ENCODE results near the gene ZNF211.
A peak's percentile ranks its signal among the peaks of the same experiment; 100 is the strongest.

Gene ZNF211

GRCh38 chr19:57620673-57621348 lies 12.2 kb upstream of the ZNF211 start:
- Histone ChIP-seq H3K4me3 (ENCODE audit: low read depth, low read length) (peak overlapping the region; percentile 5), H3K27me3 (ENCODE audit: control insufficient read depth, insufficient read depth, low read length) (no peaks in the 10 kb centered on the region), H3K9me3 (ENCODE audit: control insufficient read depth, insufficient read depth, low read length) (peaks cover 82% of the 10 kb centered on the region), H3K27ac (ENCODE audit: low read depth, low read length) (no peak overlapping the region), H3K36me3 (ENCODE audit: control insufficient read depth, insufficient read depth, low read length) (peaks cover 91% of the 10 kb centered on the region), H3K9ac (ENCODE audit: low read depth, low read length) (no peak overlapping the region), H3K4me1 (ENCODE audit: control insufficient read depth, insufficient read depth, low read length) (no peaks in the 10 kb centered on the region)

GRCh38 chr19:57623091-57623490 lies 9.9 kb upstream of the ZNF211 start:
- Histone ChIP-seq H3K9ac (ENCODE audit: low read depth, low read length) (no peak overlapping the region), H3K4me3 (ENCODE audit: low read depth, low read length) (no peak overlapping the region), H3K27me3 (ENCODE audit: control insufficient read depth, insufficient read depth, low read length) (no peaks in the 10 kb centered on the region), H3K36me3 (ENCODE audit: control insufficient read depth, insufficient read depth, low read length) (peaks cover 68% of the 10 kb centered on the region), H3K9me3 (ENCODE audit: control insufficient read depth, insufficient read depth, low read length) (peaks cover 59% of the 10 kb centered on the region), H3K27ac (ENCODE audit: low read depth, low read length) (no peak overlapping the region), H3K4me1 (ENCODE audit: control insufficient read depth, insufficient read depth, low read length) (no peaks in the 10 kb centered on the region)

- no peaks in the 10 kb centered on the region for H3K27me3 ChIP-seq (ENCODE audit: control insufficient read depth, insufficient read depth, low read length)
- peaks cover 10% of the 10 kb centered on the region; the same call in 1 of the 2 replicates for H3K9me3 ChIP-seq (ENCODE audit: control insufficient read depth, insufficient read depth, low read length)
- H3K9ac ChIP-seq (ENCODE audit: low read depth, low read length), result no peak overlapping the region; the same call in 1 of the 2 replicates
- no peaks in the 10 kb centered on the region for H3K4me1 ChIP-seq (ENCODE audit: control insufficient read depth, insufficient read depth, low read length)
- no peak overlapping the region for H3K27ac ChIP-seq (ENCODE audit: low read depth, low read length)
- H3K36me3 ChIP-seq (ENCODE audit: control insufficient read depth, insufficient read depth, low read length), result peaks cover 29% of the 10 kb centered on the region
- H3K4me3 ChIP-seq (ENCODE audit: low read depth, low read length), result peak overlapping the region; percentile 93
Measured at GRCh38 chr19:57633832-57634131, 814 bp downstream of the ZNF211 start.

DNA sequence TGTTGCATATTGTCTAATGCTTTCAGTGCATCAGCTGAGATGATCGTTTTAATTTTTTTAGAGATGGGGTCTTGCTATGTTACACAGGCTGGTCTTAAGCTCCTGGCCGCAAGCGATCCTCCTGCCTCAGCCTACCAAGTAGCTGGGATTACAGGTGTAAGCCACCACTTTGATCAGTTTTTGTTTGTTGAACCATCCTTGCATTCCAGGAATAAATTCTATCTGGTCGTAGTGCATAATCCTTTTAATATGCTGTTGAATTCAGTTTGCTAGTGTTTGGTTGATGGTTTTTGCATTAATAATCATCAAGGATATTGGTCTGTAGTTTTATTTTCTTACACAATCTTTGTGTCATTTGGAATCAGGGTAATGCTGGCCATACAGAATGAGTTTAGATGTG lies 4.4 kb downstream of the ZNF211 start:
- H3K4me3 ChIP-seq (ENCODE audit: low read depth, low read length), result no peak overlapping the region
- H3K36me3 ChIP-seq (ENCODE audit: control insufficient read depth, insufficient read depth, low read length), result peaks cover 58% of the 10 kb centered on the region
- H3K9ac ChIP-seq (ENCODE audit: low read depth, low read length), result no peak overlapping the region
- no peaks in the 10 kb centered on the region for H3K4me1 ChIP-seq (ENCODE audit: control insufficient read depth, insufficient read depth, low read length)
- no peaks in the 10 kb centered on the region for H3K27me3 ChIP-seq (ENCODE audit: control insufficient read depth, insufficient read depth, low read length)
- no peak overlapping the region for H3K27ac ChIP-seq (ENCODE audit: low read depth, low read length)
- H3K9me3 ChIP-seq (ENCODE audit: control insufficient read depth, insufficient read depth, low read length), result peaks cover 23% of the 10 kb centered on the region

DNA sequence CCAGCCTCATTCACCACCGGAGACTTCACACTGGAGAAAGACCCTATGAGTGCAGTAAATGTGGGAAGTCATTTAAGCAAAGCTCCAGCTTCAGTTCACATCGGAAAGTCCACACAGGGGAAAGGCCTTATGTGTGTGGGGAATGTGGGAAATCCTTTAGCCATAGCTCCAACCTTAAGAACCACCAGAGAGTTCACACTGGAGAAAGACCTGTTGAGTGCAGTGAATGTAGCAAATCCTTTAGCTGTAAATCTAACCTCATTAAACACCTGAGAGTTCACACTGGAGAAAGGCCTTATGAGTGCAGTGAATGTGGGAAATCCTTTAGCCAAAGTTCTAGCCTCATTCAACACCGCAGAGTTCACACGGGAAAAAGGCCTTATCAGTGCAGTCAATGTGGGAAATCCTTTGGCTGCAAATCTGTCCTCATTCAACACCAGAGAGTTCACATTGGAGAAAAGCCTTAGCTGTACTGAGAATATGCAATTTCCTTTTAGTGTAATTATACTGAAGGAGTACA lies 8.8 kb downstream of the ZNF211 start:
- Histone ChIP-seq H3K27me3 (ENCODE audit: control insufficient read depth, insufficient read depth, low read length) (no peaks in the 10 kb centered on the region), H3K36me3 (ENCODE audit: control insufficient read depth, insufficient read depth, low read length) (peaks cover 41% of the 10 kb centered on the region), H3K27ac (ENCODE audit: low read depth, low read length) (no peak overlapping the region), H3K4me3 (ENCODE audit: low read depth, low read length) (no peak overlapping the region), H3K4me1 (ENCODE audit: control insufficient read depth, insufficient read depth, low read length) (no peaks in the 10 kb centered on the region), H3K9me3 (ENCODE audit: control insufficient read depth, insufficient read depth, low read length) (peaks cover 21% of the 10 kb centered on the region), H3K9ac (ENCODE audit: low read depth, low read length) (no peak overlapping the region)

- Histone ChIP-seq H3K27ac (ENCODE audit: low read depth, low read length) (no peak overlapping the region), H3K4me3 (ENCODE audit: low read depth, low read length) (no peak overlapping the region), H3K9me3 (ENCODE audit: control insufficient read depth, insufficient read depth, low read length) (peaks cover 15% of the 10 kb centered on the region), H3K27me3 (ENCODE audit: control insufficient read depth, insufficient read depth, low read length) (no peaks in the 10 kb centered on the region), H3K4me1 (ENCODE audit: control insufficient read depth, insufficient read depth, low read length) (no peaks in the 10 kb centered on the region), H3K36me3 (ENCODE audit: control insufficient read depth, insufficient read depth, low read length) (peaks cover 35% of the 10 kb centered on the region), H3K9ac (ENCODE audit: low read depth, low read length) (no peak overlapping the region)
Measured at GRCh38 chr19:57642396-57643046, 9.6 kb downstream of the ZNF211 start.

DNA sequence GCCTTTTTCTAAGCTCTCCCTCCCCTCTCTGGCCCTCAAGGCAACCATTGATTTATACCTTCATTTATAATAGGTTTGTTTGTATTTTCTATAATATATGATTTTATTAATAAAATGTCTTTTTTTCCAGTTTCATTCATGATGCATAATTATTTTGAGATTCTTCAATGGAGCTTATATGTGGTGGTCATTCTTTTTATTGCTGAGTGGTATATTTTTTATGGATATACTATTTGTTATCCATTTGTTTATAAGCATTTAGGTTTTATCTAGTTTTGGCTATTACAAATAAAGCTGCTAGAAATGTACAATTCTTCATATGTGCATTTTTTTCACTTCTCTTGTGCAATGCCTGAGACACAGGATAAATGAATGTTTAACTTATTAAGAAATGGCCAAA lies 10.8 kb downstream of the ZNF211 start:
- no peak overlapping the region for H3K27ac ChIP-seq (ENCODE audit: low read depth, low read length)
- H3K9me3 ChIP-seq (ENCODE audit: control insufficient read depth, insufficient read depth, low read length), result peaks cover 13% of the 10 kb centered on the region; the same call in 1 of the 2 replicates
- H3K36me3 ChIP-seq (ENCODE audit: control insufficient read depth, insufficient read depth, low read length), result peaks cover 33% of the 10 kb centered on the region
- H3K4me1 ChIP-seq (ENCODE audit: control insufficient read depth, insufficient read depth, low read length), result no peaks in the 10 kb centered on the region
- H3K4me3 ChIP-seq (ENCODE audit: low read depth, low read length), result no peak overlapping the region
- H3K27me3 ChIP-seq (ENCODE audit: control insufficient read depth, insufficient read depth, low read length), result no peaks in the 10 kb centered on the region; the same call in 1 of the 2 replicates
- no peak overlapping the region for H3K9ac ChIP-seq (ENCODE audit: low read depth, low read length)

DNA sequence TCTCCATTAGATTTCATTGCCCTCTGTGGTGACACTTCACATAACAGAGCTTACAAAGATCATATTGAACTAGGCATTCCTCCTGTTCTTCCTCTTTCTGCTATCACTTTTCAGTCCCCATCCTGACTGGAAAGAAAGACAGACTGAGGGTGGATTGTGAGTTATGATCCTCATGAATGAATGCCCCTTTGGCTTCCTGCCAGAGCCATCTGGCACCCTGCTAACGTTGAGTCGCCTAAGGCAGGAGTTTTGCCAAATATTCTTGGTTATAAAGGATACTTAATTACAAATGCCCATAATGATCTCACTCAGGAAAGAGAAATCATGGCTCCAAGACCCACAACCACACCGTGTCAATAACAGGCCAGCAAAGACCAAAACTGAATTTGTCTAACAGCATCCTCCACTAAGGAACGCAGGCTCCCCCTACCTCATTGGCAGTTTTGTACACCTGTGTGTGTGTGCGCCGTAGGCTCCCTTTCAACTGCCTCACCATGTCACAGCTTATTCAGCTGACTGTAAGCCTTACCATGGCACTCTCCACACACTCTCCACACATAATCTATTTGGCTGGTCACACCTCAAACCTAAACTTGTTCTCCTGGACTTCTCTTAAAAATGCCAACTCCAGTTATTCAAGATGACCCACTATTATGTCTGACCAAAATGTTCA lies 15.5 kb downstream of the ZNF211 start:
- no peaks in the 10 kb centered on the region; the same call in 1 of the 2 replicates for H3K27me3 ChIP-seq (ENCODE audit: control insufficient read depth, insufficient read depth, low read length)
- H3K27ac ChIP-seq (ENCODE audit: low read depth, low read length), result no peak overlapping the region
- no peaks in the 10 kb centered on the region for H3K9me3 ChIP-seq (ENCODE audit: control insufficient read depth, insufficient read depth, low read length)
- H3K4me3 ChIP-seq (ENCODE audit: low read depth, low read length), result no peak overlapping the region
- no peaks in the 10 kb centered on the region for H3K36me3 ChIP-seq (ENCODE audit: control insufficient read depth, insufficient read depth, low read length)
- H3K9ac ChIP-seq (ENCODE audit: low read depth, low read length), result no peak overlapping the region
- peaks cover 5% of the 10 kb centered on the region; the same call in 1 of the 2 replicates for H3K4me1 ChIP-seq (ENCODE audit: control insufficient read depth, insufficient read depth, low read length)

DNA sequence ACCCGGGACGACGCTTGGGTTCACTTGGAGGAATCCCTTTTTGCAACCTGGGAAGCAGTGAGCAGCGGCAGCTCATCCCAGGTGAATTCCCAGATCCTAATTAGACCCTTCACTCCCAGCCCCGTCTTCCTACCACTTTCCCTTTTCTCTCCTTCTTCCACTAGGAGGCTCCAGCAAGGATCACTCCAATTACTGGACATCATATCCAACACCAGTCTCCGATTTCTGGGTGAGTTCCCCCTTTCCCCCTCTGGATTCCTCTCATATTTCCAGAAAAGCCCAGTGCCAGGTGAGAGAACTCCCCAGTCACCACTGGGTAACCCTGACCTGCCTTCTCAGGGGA lies 18.7 kb downstream of the ZNF211 start:
- Histone ChIP-seq H3K4me3 (ENCODE audit: low read depth, low read length) (no peak overlapping the region), H3K27ac (ENCODE audit: low read depth, low read length) (no peak overlapping the region), H3K4me1 (ENCODE audit: control insufficient read depth, insufficient read depth, low read length) (peaks cover 5% of the 10 kb centered on the region; the same call in 1 of the 2 replicates), H3K27me3 (ENCODE audit: control insufficient read depth, insufficient read depth, low read length) (no peaks in the 10 kb centered on the region; the same call in 1 of the 2 replicates), H3K36me3 (ENCODE audit: control insufficient read depth, insufficient read depth, low read length) (no peaks in the 10 kb centered on the region), H3K9me3 (ENCODE audit: control insufficient read depth, insufficient read depth, low read length) (no peaks in the 10 kb centered on the region), H3K9ac (ENCODE audit: low read depth, low read length) (no peak overlapping the region)

GRCh38 chr19:57653689-57654088 lies 20.7 kb downstream of the ZNF211 start:
- no peak overlapping the region for H3K4me3 ChIP-seq (ENCODE audit: low read depth, low read length)
- peaks cover 5% of the 10 kb centered on the region; the same call in 1 of the 2 replicates for H3K4me1 ChIP-seq (ENCODE audit: control insufficient read depth, insufficient read depth, low read length)
- no peaks in the 10 kb centered on the region for H3K36me3 ChIP-seq (ENCODE audit: control insufficient read depth, insufficient read depth, low read length)
- H3K27me3 ChIP-seq (ENCODE audit: control insufficient read depth, insufficient read depth, low read length), result no peaks in the 10 kb centered on the region
- H3K9ac ChIP-seq (ENCODE audit: low read depth, low read length), result no peak overlapping the region
- H3K27ac ChIP-seq (ENCODE audit: low read depth, low read length), result no peak overlapping the region
- no peaks in the 10 kb centered on the region for H3K9me3 ChIP-seq (ENCODE audit: control insufficient read depth, insufficient read depth, low read length)

DNA sequence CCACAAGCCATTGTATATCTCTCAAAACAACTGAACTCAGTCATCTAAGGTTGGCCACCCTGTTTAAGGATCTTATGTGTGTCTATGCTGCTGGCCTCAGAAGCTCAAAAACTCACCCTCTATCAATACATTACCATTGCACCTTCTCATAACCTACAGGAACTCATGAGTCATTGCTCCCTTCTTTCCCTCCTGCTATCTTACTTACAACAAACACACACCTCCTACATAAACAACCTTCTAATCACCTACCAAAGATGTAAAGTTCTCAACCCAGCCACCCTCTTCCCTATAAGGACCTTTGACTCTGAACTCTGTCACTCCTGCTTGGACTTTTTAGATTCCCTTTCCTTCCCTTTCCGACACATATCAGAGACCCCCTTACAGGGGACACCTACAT lies 22.5 kb downstream of the ZNF211 start:
- no peak overlapping the region for H3K27ac ChIP-seq (ENCODE audit: low read depth, low read length)
- H3K9ac ChIP-seq (ENCODE audit: low read depth, low read length), result no peak overlapping the region
- no peak overlapping the region for H3K4me3 ChIP-seq (ENCODE audit: low read depth, low read length)
- 0 out of 2 replicates have a peak, but pooled peaks cover 6% of the 10 kb centered on the region for H3K27me3 ChIP-seq (ENCODE audit: control insufficient read depth, insufficient read depth, low read length)
- no peaks in the 10 kb centered on the region for H3K36me3 ChIP-seq (ENCODE audit: control insufficient read depth, insufficient read depth, low read length)
- no peaks in the 10 kb centered on the region for H3K9me3 ChIP-seq (ENCODE audit: control insufficient read depth, insufficient read depth, low read length)
- peaks cover 5% of the 10 kb centered on the region; the same call in 1 of the 2 replicates for H3K4me1 ChIP-seq (ENCODE audit: control insufficient read depth, insufficient read depth, low read length)
